HL-60 (cell line): Measurements from ENCODE around the gene ANO5.

Experiments used
- DNase-seq, 2 experiments: peaks; one replicate each; pipeline ENCODE4 v3.0.0-alpha.2; 2010 to 2020; ENCODE audit warnings: low read depth in 1 of 2, low spot score in 1 of 2
- H3K27ac ChIP-seq: fragments of 250-450 bp; sonication (Bioruptor Pico); replicated peaks from 2 replicates; pipeline ENCODE4 v1.5.1; 2020; ENCODE audit warnings: mild to moderate bottlenecking, moderate library complexity
- H3K27me3 ChIP-seq: fragments of 250-450 bp; sonication (Bioruptor Pico); 2 replicates; pipeline ENCODE4 v1.5.1; 2021; ENCODE audit warnings: mild to moderate bottlenecking, moderate library complexity; ENCODE audit not compliant: insufficient read depth, poor library complexity, severe bottlenecking
- H3K4me3 ChIP-seq: replicated peaks from 2 replicates; pipeline ENCODE4 v1.5.1; 2011; ENCODE audit warnings: mild to moderate bottlenecking, control low read depth, low read length; ENCODE audit not compliant: insufficient read depth
- CTCF ChIP-seq: IDR thresholded peaks from one replicate; pipeline ENCODE4 v1.5.1; 2011; ENCODE audit warnings: low read length, control low read depth, inconsistent platforms; ENCODE audit not compliant: insufficient read depth
- GABPA ChIP-seq: IDR thresholded peaks from 2 replicates; pipeline ENCODE4 v1.6.1; 2012; ENCODE audit warnings: low read depth
- POLR2AphosphoS5 ChIP-seq: IDR thresholded peaks from 2 replicates; pipeline ENCODE4 v1.6.1; 2012; ENCODE audit warnings: low read depth
- REST ChIP-seq: IDR thresholded peaks from 2 replicates; pipeline ENCODE4 v1.6.1; 2012; ENCODE audit warnings: low read depth; ENCODE audit not compliant: insufficient replicate concordance
- SPI1 ChIP-seq: IDR thresholded peaks from 2 replicates; pipeline ENCODE4 v1.6.1; 2012; ENCODE audit warnings: low read depth, mild to moderate bottlenecking, borderline replicate concordance

ANO5 gene

GRCh38 chr11:22177186-22177585 lies 15.7 kb upstream of the ANO5 start:
- Histone ChIP-seq H3K27me3 (no peaks in the 10 kb centered on the region), H3K4me3 (no peak overlapping the region), H3K27ac (no peak overlapping the region)
- DNase-seq = no peak
- TF ChIP-seq GABPA = no peak
- no peak for TF ChIP-seq CTCF
- TF ChIP-seq POLR2AphosphoS5 = no peak
- TF ChIP-seq REST = no peak

GRCh38 chr11:22179626-22180025 lies 13.3 kb upstream of the ANO5 start:
- H3K27me3 ChIP-seq = no peaks in the 10 kb centered on the region
- no peak overlapping the region for H3K27ac ChIP-seq
- TF ChIP-seq CTCF (no peak), SPI1 (no peak), GABPA (no peak), POLR2AphosphoS5 (no peak), REST (no peak)
- H3K4me3 ChIP-seq = no peak overlapping the region
- no peak for DNase-seq

GRCh38 chr11:22180131-22180530 lies 12.8 kb upstream of the ANO5 start:
- H3K27ac ChIP-seq = no peak overlapping the region
- TF ChIP-seq REST (no peak), POLR2AphosphoS5 (no peak), SPI1 (no peak), GABPA (no peak), CTCF (no peak)
- no peak overlapping the region for H3K4me3 ChIP-seq
- no peaks in the 10 kb centered on the region for H3K27me3 ChIP-seq
- no peak for DNase-seq
